ENCODE measurements around the gene PRSS48.

DNA sequence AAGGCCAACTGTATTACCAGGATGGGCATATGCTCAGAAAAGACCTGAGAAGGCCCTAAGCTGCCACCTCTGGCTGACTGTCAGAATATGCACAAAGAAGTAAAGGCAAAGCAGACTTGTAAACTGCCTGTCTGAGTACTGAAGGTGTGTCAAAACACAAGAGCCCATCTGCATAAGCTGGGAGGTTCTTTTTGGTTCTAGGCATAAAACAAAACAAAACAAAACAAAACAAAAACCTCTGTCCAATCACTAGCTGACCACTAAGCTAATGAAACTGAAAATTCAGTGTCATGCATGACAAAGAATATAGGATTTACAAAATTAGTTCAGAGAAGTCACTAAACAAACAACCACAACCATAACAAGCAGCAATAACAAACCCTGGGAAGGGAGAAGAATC is 27.8 kb downstream of the PRSS48 start:
- TF ChIP-seq EZH2 (IDR thresholded peaks at IDR 0.05) (no peak), POLR2AphosphoS5 (IDR thresholded peaks at IDR 0.05; ENCODE audit: borderline replicate concordance, low read depth, low read length) (no peak)

All from SK-N-MC (cell line).